Measurements from ENCODE around the gene PLEKHA7.

PLEKHA7 gene

GRCh38 chr11:17008099-17008498, 6.1 kb downstream of the PLEKHA7 start:
- no peak for DNase-seq (ENCODE audit: low read depth, low spot score)

- no peak for DNase-seq (ENCODE audit: low read depth, low spot score)
Measured at GRCh38 chr11:17005646-17006045, 8.6 kb downstream of the PLEKHA7 start.

- DNase-seq (ENCODE audit: low read depth, low spot score) = no peak
Measured at GRCh38 chr11:17004486-17005148, 9.6 kb downstream of the PLEKHA7 start.

GRCh38 chr11:17003426-17003825, 10.8 kb downstream of the PLEKHA7 start:
- no peak for DNase-seq (ENCODE audit: low read depth, low spot score)

GRCh38 chr11:17002543-17002942, 11.7 kb downstream of the PLEKHA7 start:
- no peak for DNase-seq (ENCODE audit: low read depth, low spot score)

GRCh38 chr11:17001806-17002205, 12.4 kb downstream of the PLEKHA7 start:
- no peak for DNase-seq (ENCODE audit: low read depth, low spot score)

- DNase-seq (ENCODE audit: low read depth, low spot score) = peak; percentile 75
Measured at GRCh38 chr11:17000987-17001386, 13.2 kb downstream of the PLEKHA7 start.

- peak; percentile 14 for DNase-seq (ENCODE audit: low read depth, low spot score)
Measured at GRCh38 chr11:17000253-17000652, 14.0 kb downstream of the PLEKHA7 start.

GRCh38 chr11:16999116-16999515, 15.1 kb downstream of the PLEKHA7 start:
- peak; percentile 60 for DNase-seq (ENCODE audit: low read depth, low spot score)

GRCh38 chr11:16997624-16998023, 16.6 kb downstream of the PLEKHA7 start:
- DNase-seq (ENCODE audit: low read depth, low spot score) = no peak

GRCh38 chr11:16993495-16993894, 20.7 kb downstream of the PLEKHA7 start:
- DNase-seq (ENCODE audit: low read depth, low spot score) = no peak

- no peak for DNase-seq (ENCODE audit: low read depth, low spot score)
Measured at GRCh38 chr11:16992846-16993245, 21.4 kb downstream of the PLEKHA7 start.

GRCh38 chr11:16989554-16989953, 24.7 kb downstream of the PLEKHA7 start:
- DNase-seq (ENCODE audit: low read depth, low spot score) = no peak

- peak; percentile 48 for DNase-seq (ENCODE audit: low read depth, low spot score)
Measured at GRCh38 chr11:16987205-16987568, 27.0 kb downstream of the PLEKHA7 start.

GRCh38 chr11:16986434-16987204, 27.6 kb downstream of the PLEKHA7 start:
- peak; percentile 37 for DNase-seq (ENCODE audit: low read depth, low spot score)

GRCh38 chr11:16985297-16985696, 28.9 kb downstream of the PLEKHA7 start:
- no peak for DNase-seq (ENCODE audit: low read depth, low spot score)

GRCh38 chr11:16984229-16984628, 30.0 kb downstream of the PLEKHA7 start:
- DNase-seq (ENCODE audit: low read depth, low spot score) = no peak

GRCh38 chr11:16982809-16983208, 31.4 kb downstream of the PLEKHA7 start:
- DNase-seq (ENCODE audit: low read depth, low spot score) = no peak

- DNase-seq (ENCODE audit: low read depth, low spot score) = peak; percentile 46
Measured at GRCh38 chr11:16982256-16982671, 31.9 kb downstream of the PLEKHA7 start.

GRCh38 chr11:16981651-16982194, 32.5 kb downstream of the PLEKHA7 start:
- peak; percentile 77 for DNase-seq (ENCODE audit: low read depth, low spot score)

GRCh38 chr11:16979703-16980622, 34.3 kb downstream of the PLEKHA7 start:
- no peak for DNase-seq (ENCODE audit: low read depth, low spot score)

- DNase-seq (ENCODE audit: low read depth, low spot score) = no peak
Measured at GRCh38 chr11:16977994-16978315, 36.3 kb downstream of the PLEKHA7 start.

Data from ELF-1 (cell line).